ENCODE data around the gene NUDT5. TPM values are rescaled to one million over a fixed set of nuclear protein-coding genes. Genes with fewer than 3 reads are reported as not detected.

NUDT5 gene
- total and polyA plus RNA-seq, 2 of the 13 experiments (the other 11 are each of a cell fraction or from before 2014, with no cell fraction given) = 79.6 to 134 TPM

DNA sequence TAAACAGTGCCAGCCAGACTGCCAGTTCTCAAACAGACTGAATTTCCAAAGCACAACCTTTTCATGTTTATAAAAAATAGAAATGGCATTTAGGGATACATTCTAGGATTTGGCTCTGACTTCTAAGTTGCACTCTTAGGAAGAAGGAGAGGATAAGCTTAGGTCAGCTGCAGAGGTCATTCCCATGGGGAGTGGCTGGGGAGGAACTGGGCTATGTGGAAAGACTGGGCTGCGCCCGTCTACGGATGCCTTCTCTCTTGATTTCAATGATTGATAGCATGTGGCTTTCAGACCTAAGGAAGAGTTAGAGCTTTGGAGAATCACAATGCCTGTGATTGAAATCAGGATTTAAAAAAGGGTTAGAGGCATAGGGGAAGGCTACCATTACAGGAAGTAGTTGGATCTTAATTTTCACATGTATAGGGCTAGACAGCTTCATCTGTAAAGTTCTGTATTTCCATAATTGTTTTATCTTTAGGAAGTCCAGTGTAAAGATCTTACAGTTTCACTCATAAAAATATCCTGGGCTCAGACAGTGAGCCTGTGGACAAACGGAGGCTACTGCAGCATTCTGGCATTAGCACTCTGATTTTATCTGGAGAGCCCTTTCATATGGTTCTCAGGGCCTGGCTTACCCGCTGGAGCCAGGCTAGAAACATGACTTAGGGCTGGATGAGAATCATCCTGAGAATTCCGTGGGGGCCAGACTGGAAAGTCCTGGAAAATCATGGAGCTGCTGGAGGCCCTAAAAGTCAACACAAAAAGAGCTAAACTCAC is 29.5 kb downstream of the NUDT5 start:
- Histone ChIP-seq H3K27me3 (ENCODE audit: control insufficient read depth in 1 of 2, insufficient read depth in 2 of 2, low read length in 2 of 2) (no peaks in the 10 kb centered on the region), H3K27ac (ENCODE audit: extremely low read length, insufficient read depth, low read length) (no peak overlapping the region), H2AFZ (ENCODE audit: low read length) (no peak overlapping the region), H3K4me2 (ENCODE audit: low read depth, low read length) (no peak overlapping the region), H3K4me1 (ENCODE audit: insufficient read depth, low read length) (no peaks in the 10 kb centered on the region), H4K20me1 (ENCODE audit: insufficient read depth, low read length) (no peaks in the 10 kb centered on the region), H3K79me2 (ENCODE audit: insufficient read depth, low read length) (no peaks in the 10 kb centered on the region), H3K36me3 (replicated peaks in 1 of 2; ENCODE audit: control insufficient read depth in 1 of 2, insufficient read depth in 2 of 2, low read length in 2 of 2) (peaks cover 5 to 57% of the 10 kb centered on the region in 2 experiments; a peak in 4 of 5 replicates), H3K4me3 (replicated peaks in 1 of 3; ENCODE audit: insufficient read depth in 1 of 3, low read depth in 2 of 3, low read length in 3 of 3) (no peak overlapping the region), H3K9me3 (ENCODE audit: low read length) (no peaks in the 10 kb centered on the region), H3K9ac (ENCODE audit: insufficient read depth, low read depth, low read length) (no peak overlapping the region)
- 94% methylated on average over 6 of the region's 6 CpGs for WGBS (ENCODE audit: low lambda C conversion rate)
- ATAC-seq (no peak), DNase-seq (ENCODE audit: low spot score) (no peak), FAIRE-seq (no peak)
- POLR2A ChIA-PET = no interaction called here
- intact Hi-C loops (cut with micrococcal nuclease; ENCODE audit: unreplicated experiment) = no loop called here
- BruUV-seq (replicated peaks) = no TSS peak
- no peak for TF ChIP-seq FOXP1 (IDR thresholded peaks at IDR 0.05)
- TF ChIP-seq FOXP1 (CRISPR knock-in tag; IDR thresholded peaks at IDR 0.05) = no peak
- no peak for TF ChIP-seq ZNF354B (CRISPR knock-in tag; IDR thresholded peaks at IDR 0.05)
- TF ChIP-seq NRL (CRISPR knock-in tag; IDR thresholded peaks at IDR 0.05; ENCODE audit: borderline replicate concordance) = no peak
- TF ChIP-seq SALL2 (CRISPR knock-in tag; IDR thresholded peaks at IDR 0.05) = no peak
- no peak for TF ChIP-seq GZF1 (CRISPR knock-in tag; IDR thresholded peaks at IDR 0.05)
- no peak for TF ChIP-seq SNRNP70 (IDR thresholded peaks at IDR 0.05; ENCODE audit: low read depth, low read length)
- TF ChIP-seq, protein P1, sequence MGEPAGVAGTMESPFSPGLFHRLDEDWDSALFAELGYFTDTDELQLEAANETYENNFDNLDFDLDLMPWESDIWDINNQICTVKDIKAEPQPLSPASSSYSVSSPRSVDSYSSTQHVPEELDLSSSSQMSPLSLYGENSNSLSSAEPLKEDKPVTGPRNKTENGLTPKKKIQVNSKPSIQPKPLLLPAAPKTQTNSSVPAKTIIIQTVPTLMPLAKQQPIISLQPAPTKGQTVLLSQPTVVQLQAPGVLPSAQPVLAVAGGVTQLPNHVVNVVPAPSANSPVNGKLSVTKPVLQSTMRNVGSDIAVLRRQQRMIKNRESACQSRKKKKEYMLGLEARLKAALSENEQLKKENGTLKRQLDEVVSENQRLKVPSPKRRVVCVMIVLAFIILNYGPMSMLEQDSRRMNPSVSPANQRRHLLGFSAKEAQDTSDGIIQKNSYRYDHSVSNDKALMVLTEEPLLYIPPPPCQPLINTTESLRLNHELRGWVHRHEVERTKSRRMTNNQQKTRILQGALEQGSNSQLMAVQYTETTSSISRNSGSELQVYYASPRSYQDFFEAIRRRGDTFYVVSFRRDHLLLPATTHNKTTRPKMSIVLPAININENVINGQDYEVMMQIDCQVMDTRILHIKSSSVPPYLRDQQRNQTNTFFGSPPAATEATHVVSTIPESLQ (CRISPR knock-in tag; conservative IDR thresholded peaks at IDR 0.05) = no peak
- TF ChIP-seq TCF7 (IDR thresholded peaks at IDR 0.05; ENCODE audit: low read depth) = no peak
- TF ChIP-seq ZNF180 (CRISPR knock-in tag; IDR thresholded peaks at IDR 0.05; ENCODE audit: borderline replicate concordance, low read depth) = no peak
- TF ChIP-seq DNMT1 (CRISPR knock-in tag; IDR thresholded peaks at IDR 0.05) = no peak
- no peak for TF ChIP-seq TARDBP (CRISPR knock-in tag; IDR thresholded peaks at IDR 0.05)
- no peak for TF ChIP-seq TAF1 (CRISPR knock-in tag; IDR thresholded peaks at IDR 0.05)
- TF ChIP-seq ZNF3 (CRISPR knock-in tag; IDR thresholded peaks at IDR 0.05) = no peak
- TF ChIP-seq, protein P2, sequence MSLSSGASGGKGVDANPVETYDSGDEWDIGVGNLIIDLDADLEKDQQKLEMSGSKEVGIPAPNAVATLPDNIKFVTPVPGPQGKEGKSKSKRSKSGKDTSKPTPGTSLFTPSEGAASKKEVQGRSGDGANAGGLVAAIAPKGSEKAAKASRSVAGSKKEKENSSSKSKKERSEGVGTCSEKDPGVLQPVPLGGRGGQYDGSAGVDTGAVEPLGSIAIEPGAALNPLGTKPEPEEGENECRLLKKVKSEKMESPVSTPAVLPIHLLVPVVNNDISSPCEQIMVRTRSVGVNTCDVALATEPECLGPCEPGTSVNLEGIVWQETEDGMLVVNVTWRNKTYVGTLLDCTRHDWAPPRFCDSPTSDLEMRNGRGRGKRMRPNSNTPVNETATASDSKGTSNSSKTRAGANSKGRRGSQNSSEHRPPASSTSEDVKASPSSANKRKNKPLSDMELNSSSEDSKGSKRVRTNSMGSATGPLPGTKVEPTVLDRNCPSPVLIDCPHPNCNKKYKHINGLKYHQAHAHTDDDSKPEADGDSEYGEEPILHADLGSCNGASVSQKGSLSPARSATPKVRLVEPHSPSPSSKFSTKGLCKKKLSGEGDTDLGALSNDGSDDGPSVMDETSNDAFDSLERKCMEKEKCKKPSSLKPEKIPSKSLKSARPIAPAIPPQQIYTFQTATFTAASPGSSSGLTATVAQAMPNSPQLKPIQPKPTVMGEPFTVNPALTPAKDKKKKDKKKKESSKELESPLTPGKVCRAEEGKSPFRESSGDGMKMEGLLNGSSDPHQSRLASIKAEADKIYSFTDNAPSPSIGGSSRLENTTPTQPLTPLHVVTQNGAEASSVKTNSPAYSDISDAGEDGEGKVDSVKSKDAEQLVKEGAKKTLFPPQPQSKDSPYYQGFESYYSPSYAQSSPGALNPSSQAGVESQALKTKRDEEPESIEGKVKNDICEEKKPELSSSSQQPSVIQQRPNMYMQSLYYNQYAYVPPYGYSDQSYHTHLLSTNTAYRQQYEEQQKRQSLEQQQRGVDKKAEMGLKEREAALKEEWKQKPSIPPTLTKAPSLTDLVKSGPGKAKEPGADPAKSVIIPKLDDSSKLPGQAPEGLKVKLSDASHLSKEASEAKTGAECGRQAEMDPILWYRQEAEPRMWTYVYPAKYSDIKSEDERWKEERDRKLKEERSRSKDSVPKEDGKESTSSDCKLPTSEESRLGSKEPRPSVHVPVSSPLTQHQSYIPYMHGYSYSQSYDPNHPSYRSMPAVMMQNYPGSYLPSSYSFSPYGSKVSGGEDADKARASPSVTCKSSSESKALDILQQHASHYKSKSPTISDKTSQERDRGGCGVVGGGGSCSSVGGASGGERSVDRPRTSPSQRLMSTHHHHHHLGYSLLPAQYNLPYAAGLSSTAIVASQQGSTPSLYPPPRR (CRISPR knock-in tag; IDR thresholded peaks at IDR 0.05; ENCODE audit: borderline replicate concordance) = no peak
- no peak for TF ChIP-seq BRD4 (CRISPR knock-in tag; IDR thresholded peaks at IDR 0.05)
- no peak for TF ChIP-seq NFYB (CRISPR knock-in tag; IDR thresholded peaks at IDR 0.05)
- TF ChIP-seq ZNF839 (CRISPR knock-in tag; IDR thresholded peaks at IDR 0.05; ENCODE audit: borderline replicate concordance) = no peak
- in situ Hi-C loops (cut with HindIII; ENCODE audit: extremely low pct_ligation_motif_present, low pct_unique_long_range_greater_than_20kb) = no loop called here
- CTCF ChIA-PET (ENCODE audit: low intra/inter-chr PET ratio, low total read pairs) = no interaction called here

Data from HepG2 (cell line).